Measurements from ENCODE around the gene MAP2K5.

MAP2K5 gene

GRCh38 chr15:67843092-67843501 lies 300.6 kb downstream of the MAP2K5 start:
- no peak for DNase-seq

GRCh38 chr15:67843571-67844387 lies 301.3 kb downstream of the MAP2K5 start:
- peak; percentile 54 for DNase-seq

- DNase-seq = no peak
These were observed 303.5 kb downstream of the MAP2K5 start for GRCh38 chr15:67845974-67846373.

GRCh38 chr15:67849538-67849937 lies 307.0 kb downstream of the MAP2K5 start:
- no peak for DNase-seq

- DNase-seq = no peak
These were observed 307.8 kb downstream of the MAP2K5 start for GRCh38 chr15:67850336-67850735.

GRCh38 chr15:67850994-67851571 lies 308.6 kb downstream of the MAP2K5 start:
- DNase-seq = no peak

GRCh38 chr15:67852418-67852817 lies 309.9 kb downstream of the MAP2K5 start:
- no peak for DNase-seq

GRCh38 chr15:67853454-67853853 lies 311.0 kb downstream of the MAP2K5 start:
- no peak for DNase-seq

GRCh38 chr15:67854358-67854757 lies 311.9 kb downstream of the MAP2K5 start:
- DNase-seq = no peak

GRCh38 chr15:67855842-67856241 lies 313.3 kb downstream of the MAP2K5 start:
- no peak for DNase-seq
